ENCODE data around the gene AMPH.
"Not testable (repeated sequence)": the region's sequence is repeated elsewhere in the genome, so short reads cannot be mapped to it uniquely, and the experiment has no call there.

AMPH gene

GRCh38 chr7:38359071-38359601 lies 272.0 kb downstream of the AMPH start:
- in situ Hi-C loops (cut with HindIII; ENCODE audit: low sequenced_read_pairs) = not testable (repeated sequence)

DNA sequence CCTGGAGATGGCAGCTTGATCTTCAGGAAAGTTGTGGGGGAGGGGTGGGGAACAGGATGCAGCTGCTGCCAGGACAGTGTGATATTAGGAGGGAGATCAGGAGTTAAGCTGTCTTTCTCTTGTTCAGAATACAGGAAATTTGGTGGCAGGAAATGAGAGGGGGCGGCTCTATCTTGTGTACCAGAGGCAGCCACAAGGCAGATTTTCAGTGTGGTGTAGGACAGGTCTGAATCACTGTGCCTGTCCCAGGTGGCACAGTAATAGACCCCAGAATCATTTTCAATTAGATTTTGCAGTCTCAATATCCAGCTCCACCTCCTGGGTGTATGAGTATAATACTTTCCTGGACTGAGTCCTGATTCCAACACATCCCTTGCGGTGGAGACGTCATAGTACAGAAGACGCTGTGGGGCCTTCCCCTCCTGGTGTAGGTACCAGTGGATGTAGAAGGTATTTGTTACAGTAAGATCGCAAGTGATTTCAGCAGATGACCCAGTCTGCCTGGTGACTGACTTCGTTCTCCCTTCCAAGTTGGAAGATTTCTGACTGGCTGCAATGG lies 272.8 kb downstream of the AMPH start:
- in situ Hi-C loops (cut with HindIII; ENCODE audit: low sequenced_read_pairs) = not testable (repeated sequence)

DNA sequence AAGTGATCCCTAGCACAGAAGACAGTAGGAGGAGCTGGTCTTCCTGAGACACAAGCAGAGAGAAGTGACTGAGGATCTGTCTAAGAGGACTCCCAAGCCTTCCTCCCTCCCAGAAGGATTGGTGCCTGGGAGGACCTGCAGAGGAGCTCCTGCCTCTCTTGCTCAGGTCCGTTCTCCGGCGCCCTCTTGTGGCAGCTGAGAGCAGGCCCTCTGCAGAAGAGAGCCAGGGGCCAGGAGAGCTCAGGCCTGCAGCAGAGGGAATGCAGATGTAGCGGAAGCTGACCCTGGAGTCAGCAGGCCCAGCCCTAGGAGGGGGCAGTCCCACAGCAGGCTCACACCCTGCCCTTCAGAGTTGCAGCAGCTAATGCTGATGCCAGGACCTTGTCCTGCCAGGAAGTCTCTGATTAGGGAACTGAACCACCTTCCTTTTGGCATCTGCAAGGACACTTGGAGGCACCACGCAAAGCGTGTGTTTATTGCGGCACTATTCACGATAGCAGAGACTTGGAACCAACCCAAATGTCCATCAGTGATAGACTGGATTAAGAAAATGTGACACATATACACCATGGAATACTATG lies 276.8 kb downstream of the AMPH start:
- in situ Hi-C loops (cut with HindIII; ENCODE audit: low sequenced_read_pairs) = not testable (repeated sequence)

DNA sequence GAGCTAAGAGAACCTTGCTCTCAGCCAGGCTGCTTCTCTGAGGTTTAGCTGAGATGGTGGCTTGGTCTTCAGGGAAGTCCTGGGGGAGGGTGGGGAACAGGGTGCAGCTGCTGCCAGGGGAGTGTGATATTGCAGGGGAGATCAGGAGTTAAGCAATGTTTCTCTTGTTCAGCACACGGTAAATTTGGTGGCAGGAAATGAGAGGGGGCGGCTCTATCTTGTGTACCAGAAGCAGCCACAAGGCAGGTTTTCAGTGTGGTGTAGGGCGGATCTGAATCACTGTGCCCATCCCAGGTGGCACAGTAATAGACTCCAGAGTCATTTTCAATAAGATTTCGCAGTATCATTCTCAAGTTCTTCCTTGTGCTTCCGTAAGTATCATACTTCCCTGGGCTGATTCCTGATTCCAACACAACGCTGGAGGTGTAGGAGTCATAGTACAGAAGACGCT lies 277.7 kb downstream of the AMPH start:
- in situ Hi-C loops (cut with HindIII; ENCODE audit: low sequenced_read_pairs) = not testable (repeated sequence)

GRCh38 chr7:38351601-38352000 lies 279.6 kb downstream of the AMPH start:
- in situ Hi-C loops (cut with HindIII; ENCODE audit: low sequenced_read_pairs) = no loop called here

- in situ Hi-C loops (cut with HindIII; ENCODE audit: low sequenced_read_pairs) = not testable (repeated sequence)
These were observed 280.4 kb downstream of the AMPH start for GRCh38 chr7:38350777-38351176.

- in situ Hi-C loops (cut with HindIII; ENCODE audit: low sequenced_read_pairs) = not testable (repeated sequence)
These were observed 281.1 kb downstream of the AMPH start for GRCh38 chr7:38349869-38350583.

GRCh38 chr7:38349126-38349795 lies 281.9 kb downstream of the AMPH start:
- in situ Hi-C loops (cut with HindIII; ENCODE audit: low sequenced_read_pairs) = not testable (repeated sequence)

GRCh38 chr7:38345299-38346172 lies 285.6 kb downstream of the AMPH start:
- in situ Hi-C loops (cut with HindIII; ENCODE audit: low sequenced_read_pairs) = not testable (repeated sequence)

- in situ Hi-C loops (cut with HindIII; ENCODE audit: low sequenced_read_pairs) = not testable (repeated sequence)
These were observed 286.4 kb downstream of the AMPH start for GRCh38 chr7:38344741-38345140.

DNA sequence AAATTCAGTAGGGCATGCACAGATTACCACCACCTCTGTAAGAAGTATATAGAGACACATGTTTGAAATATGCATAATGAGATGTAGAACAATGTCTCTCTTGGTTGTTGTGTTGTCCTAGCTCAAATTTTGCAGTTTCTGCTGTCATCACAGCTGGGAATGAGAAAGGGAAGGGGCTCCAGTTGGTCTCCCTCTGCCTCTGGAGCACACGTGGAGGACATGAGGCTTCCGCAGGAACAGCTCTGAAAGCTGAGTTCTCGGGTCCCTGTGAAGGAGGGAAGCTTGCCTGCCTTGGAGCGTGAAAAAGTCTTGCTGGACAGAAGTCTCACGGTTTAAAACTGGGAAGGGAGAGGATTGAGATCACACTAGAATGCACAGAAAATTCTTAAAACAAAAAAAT lies 289.0 kb downstream of the AMPH start:
- in situ Hi-C loops (cut with HindIII; ENCODE audit: low sequenced_read_pairs) = not testable (repeated sequence)

- in situ Hi-C loops (cut with HindIII; ENCODE audit: low sequenced_read_pairs) = not testable (repeated sequence)
These were observed 289.9 kb downstream of the AMPH start for GRCh38 chr7:38341172-38341705.

- in situ Hi-C loops (cut with HindIII; ENCODE audit: low sequenced_read_pairs) = no loop called here
These were observed 291.0 kb downstream of the AMPH start for GRCh38 chr7:38339953-38340819.

DNA sequence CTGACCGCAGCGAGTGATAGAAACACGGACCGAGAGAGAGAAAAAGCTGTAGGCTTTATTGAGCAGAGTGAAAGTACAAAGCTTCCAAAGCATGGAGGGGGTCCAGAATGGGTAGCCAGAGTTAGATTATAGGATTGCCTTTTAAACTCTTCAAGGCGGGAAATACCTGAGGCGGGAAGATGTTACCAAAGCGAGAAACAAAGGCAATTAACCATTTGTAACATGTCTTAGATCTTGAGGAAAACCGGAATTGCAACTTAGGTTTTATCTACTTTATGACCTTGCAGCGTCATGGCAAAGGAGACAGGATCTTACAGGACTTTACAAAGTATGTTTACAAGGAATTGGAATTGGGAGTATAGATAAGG lies 295.0 kb downstream of the AMPH start:
- in situ Hi-C loops (cut with HindIII; ENCODE audit: low sequenced_read_pairs) = not testable (repeated sequence)

GRCh38 chr7:38335492-38336147 lies 295.6 kb downstream of the AMPH start:
- in situ Hi-C loops (cut with HindIII; ENCODE audit: low sequenced_read_pairs) = no loop called here

DNA sequence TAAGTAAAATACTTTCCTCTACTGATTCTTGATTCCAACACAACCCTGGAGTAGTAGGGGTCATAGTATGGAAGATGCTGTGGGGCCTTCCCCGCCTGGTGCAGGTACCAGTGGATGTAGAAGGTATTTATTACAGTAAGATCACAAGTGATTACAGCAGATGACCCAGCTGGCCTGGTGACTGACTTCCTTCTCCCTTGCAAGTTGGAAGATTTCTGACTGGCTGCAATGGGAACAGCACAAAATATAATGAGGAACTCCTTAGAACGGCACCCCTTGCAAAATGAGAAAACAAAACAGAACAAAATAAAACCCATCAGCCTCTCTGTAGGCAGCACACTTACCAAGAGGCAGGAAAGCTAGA lies 296.1 kb downstream of the AMPH start:
- in situ Hi-C loops (cut with HindIII; ENCODE audit: low sequenced_read_pairs) = no loop called here

DNA sequence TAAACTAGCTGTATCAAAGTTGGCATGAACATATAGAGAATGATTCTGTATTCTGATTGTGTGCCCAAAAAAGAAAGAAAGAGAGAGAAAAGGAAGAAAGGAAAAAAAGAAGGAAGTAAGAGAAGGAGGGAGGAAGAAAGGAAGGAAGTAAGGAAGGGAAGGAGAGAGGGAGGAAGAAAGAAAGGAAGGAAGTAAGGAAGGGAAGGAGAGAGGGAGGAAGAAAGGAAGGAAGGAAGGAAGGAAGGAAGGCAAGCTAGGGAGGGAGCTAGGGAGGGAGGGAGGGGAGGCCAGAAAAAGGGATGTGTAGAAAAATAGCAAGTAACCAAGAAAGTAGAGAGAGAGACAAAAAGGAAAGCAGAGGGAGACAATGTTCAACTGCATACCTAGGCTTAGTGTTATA lies 297.0 kb downstream of the AMPH start:
- in situ Hi-C loops (cut with HindIII; ENCODE audit: low sequenced_read_pairs) = no loop called here
